HK-2 (cell line): ENCODE results near the gene SNRNP70.
"Not testable (repeated sequence)": the region's sequence is repeated elsewhere in the genome, so short reads cannot be mapped to it uniquely, and the experiment has no call there.

Experiments
- DNase-seq: peaks from one replicate; pipeline ENCODE4 v3.0.0-alpha.2; 2018; ENCODE audit not compliant: unreplicated experiment

SNRNP70 gene

GRCh38 chr19:49145573-49146407 lies 60.5 kb downstream of the SNRNP70 start:
- peak; percentile 63 for DNase-seq

GRCh38 chr19:49146408-49146770 lies 61.1 kb downstream of the SNRNP70 start:
- not testable (repeated sequence) for DNase-seq

GRCh38 chr19:49148044-49148682 lies 62.9 kb downstream of the SNRNP70 start:
- no peak for DNase-seq

- DNase-seq: peak; percentile 99
Observed at GRCh38 chr19:49148784-49149651, 63.8 kb downstream of the SNRNP70 start.

GRCh38 chr19:49149652-49150105 lies 64.4 kb downstream of the SNRNP70 start:
- peak; percentile 70 for DNase-seq

- peak; percentile 87 for DNase-seq
Observed at GRCh38 chr19:49150106-49150943, 65.1 kb downstream of the SNRNP70 start.

- no peak for DNase-seq
Observed at GRCh38 chr19:49150944-49151243, 65.6 kb downstream of the SNRNP70 start.

- DNase-seq: peak; percentile 85
Observed at GRCh38 chr19:49151267-49152118, 66.2 kb downstream of the SNRNP70 start.

- DNase-seq: no peak
Observed at GRCh38 chr19:49152119-49152550, 66.9 kb downstream of the SNRNP70 start.

- no peak for DNase-seq
Observed at GRCh38 chr19:49153167-49153809, 68.0 kb downstream of the SNRNP70 start.

GRCh38 chr19:49154279-49154678 lies 69.0 kb downstream of the SNRNP70 start:
- DNase-seq: no peak

- DNase-seq: no peak
Observed at GRCh38 chr19:49155005-49155819, 70.0 kb downstream of the SNRNP70 start, which contains the start of gene HRC. TSS of gene HRC (minus strand) at chr19:49155396. CDS start at chr19:49155237, 159 bp downstream.

- no peak for DNase-seq
Observed at GRCh38 chr19:49155820-49156346, 70.6 kb downstream of the SNRNP70 start.

GRCh38 chr19:49157445-49158224 lies 72.4 kb downstream of the SNRNP70 start, which contains the start of gene TRPM4:
TSS of gene TRPM4 (plus strand) at chr19:49157792. CDS start at chr19:49157867, 75 bp downstream.
- DNase-seq: peak; percentile 85
